Left renal pelvis (tissue), 4 donors: Measurements from ENCODE around the gene CCL4L2. TPM values are rescaled to one million over a fixed set of nuclear protein-coding genes. Genes with fewer than 3 reads are reported as not detected.
"Not testable (repeated sequence)": the region's sequence is repeated elsewhere in the genome, so short reads cannot be mapped to it uniquely, and the experiment has no call there.

ENCODE experiments used
- DNase-seq, 4 donors: peaks; one replicate each; pipeline ENCODE4 v3.0.0-alpha.2; 2013; ENCODE audit warnings: low read depth in 4 of 4, low spot score in 3 of 4
- polyA plus RNA-seq, 4 donors: library from polyadenylated mRNA; unstranded; fragments of 120-200 nt; gene quantifications; one replicate each; pipeline ENCODE4 v1.2.1, GENCODE V29; 2013; ENCODE audit not compliant: insufficient read length in 4 of 4

The CCL4L2 gene
- polyA plus RNA-seq, 4 donors, result 1.1 to 25.8 (median 1.4) TPM; not detected in 1

GRCh38 chr17:36194832-36195433 lies 15.9 kb upstream of the CCL4L2 start:
- not testable (repeated sequence) for DNase-seq

GRCh38 chr17:36195434-36196130 lies 15.3 kb upstream of the CCL4L2 start:
- no peak for DNase-seq

- no peak for DNase-seq
These were observed 14.8 kb upstream of the CCL4L2 start for GRCh38 chr17:36196131-36196486.

DNA sequence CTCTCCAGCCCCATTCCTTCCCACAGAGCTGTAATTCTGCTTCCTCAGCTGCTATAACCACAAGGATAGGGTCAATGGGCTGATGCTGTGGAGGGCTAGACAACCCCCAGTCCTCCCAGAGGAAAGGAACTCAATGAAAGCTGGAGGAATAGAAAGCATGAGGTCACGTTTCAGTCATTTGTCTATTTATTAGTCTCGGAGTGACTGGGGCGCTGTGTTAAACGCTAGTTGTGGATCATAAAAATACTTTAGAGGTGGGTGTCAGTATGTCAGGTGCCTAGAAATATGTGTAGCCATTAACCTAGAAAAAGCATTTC lies 13.5 kb upstream of the CCL4L2 start:
- no peak for DNase-seq

DNA sequence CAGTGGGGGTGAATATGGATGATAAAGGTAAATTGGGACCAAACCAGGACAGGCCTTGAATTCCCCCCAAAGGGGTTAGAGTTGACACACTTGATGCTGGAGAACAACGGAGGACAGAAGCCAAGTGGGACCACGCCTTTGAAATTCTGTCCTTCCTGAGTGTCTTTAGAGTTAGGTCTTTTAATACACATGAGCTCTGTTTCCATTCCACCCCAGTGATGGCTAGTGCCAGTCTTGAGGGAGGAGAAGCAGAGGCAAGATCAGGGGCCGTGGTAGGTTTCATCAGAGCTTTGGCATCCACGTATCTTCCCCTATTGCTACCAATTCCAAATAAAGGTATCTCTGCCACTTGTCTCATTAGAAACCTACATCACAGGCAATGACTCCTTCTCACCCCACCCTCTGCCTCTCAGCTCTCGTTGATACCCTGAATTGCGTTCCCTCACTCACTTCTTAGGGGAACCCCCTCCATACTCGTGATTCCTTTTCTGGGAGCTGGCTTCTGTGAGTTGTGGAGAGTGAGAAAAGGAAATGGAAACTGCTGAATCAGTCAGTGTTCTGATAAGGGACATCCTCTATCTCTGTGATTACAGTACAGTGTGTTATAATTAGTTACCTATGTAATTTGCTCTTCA lies 11.9 kb upstream of the CCL4L2 start:
- DNase-seq, result no peak

DNA sequence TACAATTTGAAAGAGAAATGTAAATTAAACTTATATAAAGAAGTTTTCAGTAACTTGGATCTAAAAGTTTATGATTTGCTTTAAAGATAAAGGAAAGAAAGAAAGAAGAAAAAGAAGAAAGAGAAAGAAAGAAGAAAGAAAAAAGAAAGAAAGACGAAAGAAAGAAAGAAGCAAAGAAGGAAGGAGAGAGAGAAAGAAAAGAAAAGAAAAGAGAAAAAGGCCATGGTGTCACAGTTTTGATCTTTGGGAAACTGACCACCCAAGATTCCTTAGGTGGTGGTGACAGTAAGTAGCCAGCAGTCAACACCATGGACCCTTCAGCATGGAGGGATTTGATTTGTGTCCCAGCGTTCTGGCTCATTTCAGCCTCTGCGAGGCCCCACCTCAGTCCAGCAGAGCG lies 9.8 kb upstream of the CCL4L2 start:
- DNase-seq, result not testable (repeated sequence)

DNA sequence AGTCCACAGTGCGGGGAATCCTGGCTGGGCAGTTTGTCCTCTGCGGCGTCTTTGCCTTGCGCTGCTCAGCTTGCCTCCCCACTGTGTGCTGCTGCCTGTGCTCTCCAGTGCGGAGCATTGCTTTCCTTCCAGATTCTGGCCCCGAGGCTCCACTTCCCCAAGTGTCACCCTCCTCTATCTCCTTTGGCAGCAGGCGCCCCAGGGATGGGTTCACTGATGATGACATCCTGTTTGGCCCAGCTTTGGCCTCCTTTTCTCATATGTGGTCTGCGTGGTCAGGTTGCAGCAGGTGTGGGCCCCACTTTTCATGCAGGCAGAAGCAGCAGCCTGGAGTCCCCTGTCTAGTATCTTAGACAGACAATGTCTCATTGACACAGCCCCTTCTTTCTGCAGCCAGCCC lies 9.4 kb upstream of the CCL4L2 start:
- not testable (repeated sequence) for DNase-seq

GRCh38 chr17:36203335-36203734 lies 7.5 kb upstream of the CCL4L2 start:
- DNase-seq, result no peak

DNA sequence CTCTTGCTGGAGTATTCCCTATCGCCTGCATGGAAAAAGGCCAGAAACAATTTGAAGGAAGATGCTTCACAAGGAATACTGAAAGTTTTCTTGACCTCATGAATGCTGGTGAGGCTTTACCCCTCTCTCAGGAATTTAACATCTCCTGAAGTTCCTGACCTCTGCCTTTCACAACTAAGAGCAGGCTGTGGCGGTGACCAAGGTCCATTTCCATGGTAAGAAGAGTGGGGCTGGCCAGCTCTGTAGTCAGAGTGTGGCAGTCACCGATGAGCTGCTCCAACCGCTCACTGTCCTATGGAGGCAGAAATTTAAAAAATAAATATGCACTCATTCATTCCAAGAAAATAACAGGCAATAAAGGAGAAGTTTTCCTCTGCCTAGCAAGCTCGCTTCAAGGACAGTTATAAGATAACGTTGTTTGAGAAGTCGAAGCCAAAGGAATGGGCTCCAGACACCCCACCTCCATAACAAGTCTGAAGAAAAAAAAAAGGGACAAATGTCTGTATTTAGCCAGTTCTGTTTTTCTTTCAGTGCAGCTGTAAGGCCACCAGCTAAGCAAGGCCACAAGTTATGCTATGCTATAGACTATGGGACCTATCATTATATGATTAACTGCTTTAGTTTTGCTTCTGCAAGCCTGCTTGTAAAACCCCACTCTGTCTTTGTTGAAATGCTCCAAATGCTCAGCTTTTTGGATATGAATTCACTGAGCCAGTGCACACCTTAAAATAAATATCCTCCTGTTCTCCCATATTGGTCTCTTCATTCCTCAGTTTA lies 6.0 kb upstream of the CCL4L2 start:
- no peak for DNase-seq

DNA sequence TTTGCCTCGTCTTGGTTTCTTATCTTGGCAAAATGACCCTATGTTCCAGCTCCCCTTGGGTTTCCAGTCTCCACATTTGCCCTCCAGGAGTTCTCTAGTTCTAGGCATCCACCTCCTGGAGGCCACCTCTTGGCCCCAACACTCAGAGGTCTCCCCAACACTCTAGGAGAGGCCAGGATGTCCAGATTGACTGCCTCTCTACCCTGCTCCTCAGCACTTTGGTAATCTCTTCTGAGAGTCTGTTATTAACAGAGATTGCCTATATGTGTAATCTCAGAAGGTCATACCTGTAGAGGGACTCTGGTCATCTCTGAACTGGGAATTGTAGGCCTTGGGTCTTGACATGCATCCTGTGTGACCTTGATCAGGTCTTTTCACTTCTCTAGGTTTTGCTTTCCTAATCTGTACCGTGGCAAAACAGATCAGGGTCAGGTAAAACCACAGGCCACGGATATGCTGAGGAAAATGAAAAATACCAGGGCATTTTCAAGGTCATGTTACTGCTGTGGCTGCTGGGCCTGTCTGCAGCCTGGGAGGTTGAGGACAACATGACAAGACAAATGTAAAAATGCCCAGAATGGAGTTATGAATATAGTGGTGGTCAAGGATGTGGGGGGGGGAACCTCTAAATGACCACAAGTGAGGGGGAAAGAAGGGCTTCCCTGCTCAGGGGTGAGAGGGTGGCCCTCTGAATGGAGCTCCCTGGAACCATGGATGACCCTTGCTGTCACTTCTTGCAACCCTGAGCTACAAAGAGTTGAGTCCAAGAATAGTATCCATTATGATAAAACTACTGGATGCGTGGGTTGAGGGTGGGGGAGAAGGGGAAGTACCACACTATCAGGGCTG lies 5.0 kb upstream of the CCL4L2 start:
- DNase-seq, result no peak

DNA sequence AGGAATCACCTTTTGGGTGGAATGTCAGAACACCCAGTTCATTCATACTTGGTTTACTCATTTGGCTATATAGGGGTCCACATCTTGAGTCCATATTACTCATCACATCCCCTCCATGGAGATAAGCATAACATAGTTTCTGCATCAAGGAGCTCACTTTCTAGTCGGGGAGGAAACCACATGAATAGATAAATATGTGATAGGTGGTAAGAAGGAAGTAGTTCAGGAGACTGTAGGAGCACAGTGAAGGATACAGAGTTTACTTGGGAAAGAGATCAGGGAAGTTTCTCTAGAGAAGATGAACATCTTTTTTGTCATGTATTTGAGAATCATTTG lies 4.4 kb upstream of the CCL4L2 start:
- DNase-seq, result not testable (repeated sequence)

DNA sequence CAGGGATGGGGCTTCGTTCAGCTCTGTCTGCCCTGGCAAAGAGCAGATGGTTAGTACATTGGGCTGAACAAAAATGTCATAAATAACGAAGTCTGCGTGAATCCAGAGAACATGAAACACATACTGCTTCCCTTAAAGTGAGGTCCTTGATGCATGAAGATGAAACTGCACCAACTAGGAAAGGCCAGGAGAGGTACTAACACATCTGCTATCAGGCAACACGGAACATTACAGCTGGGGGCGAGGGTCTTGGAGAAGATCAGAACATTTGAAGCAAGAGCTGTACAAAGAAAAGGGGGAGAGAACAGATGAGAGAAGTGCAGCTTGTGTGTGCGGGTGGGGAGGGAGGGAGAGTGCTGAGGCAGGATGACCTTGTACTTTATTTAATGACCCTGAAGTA lies 3.5 kb upstream of the CCL4L2 start:
- not testable (repeated sequence) for DNase-seq

DNA sequence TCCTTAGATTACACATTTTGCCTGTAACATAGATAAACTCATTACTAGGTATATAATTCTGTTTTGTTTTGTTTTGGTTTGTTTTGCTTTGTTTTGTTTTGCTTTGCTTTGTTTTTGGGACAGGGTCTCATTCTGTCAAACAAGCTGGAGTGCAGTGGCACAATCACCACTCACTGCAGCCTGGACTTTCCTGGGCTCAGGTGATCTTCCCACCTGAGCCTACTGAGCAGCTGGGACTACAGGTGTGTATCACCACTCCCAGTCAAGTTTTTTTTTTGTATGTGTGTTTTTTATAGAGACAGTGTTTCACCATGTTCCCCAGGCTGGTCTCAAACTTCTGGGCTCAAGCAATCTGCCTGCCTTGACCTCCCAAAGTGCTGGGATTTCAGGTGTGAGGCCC lies 1.3 kb upstream of the CCL4L2 start:
- no peak for DNase-seq

DNA sequence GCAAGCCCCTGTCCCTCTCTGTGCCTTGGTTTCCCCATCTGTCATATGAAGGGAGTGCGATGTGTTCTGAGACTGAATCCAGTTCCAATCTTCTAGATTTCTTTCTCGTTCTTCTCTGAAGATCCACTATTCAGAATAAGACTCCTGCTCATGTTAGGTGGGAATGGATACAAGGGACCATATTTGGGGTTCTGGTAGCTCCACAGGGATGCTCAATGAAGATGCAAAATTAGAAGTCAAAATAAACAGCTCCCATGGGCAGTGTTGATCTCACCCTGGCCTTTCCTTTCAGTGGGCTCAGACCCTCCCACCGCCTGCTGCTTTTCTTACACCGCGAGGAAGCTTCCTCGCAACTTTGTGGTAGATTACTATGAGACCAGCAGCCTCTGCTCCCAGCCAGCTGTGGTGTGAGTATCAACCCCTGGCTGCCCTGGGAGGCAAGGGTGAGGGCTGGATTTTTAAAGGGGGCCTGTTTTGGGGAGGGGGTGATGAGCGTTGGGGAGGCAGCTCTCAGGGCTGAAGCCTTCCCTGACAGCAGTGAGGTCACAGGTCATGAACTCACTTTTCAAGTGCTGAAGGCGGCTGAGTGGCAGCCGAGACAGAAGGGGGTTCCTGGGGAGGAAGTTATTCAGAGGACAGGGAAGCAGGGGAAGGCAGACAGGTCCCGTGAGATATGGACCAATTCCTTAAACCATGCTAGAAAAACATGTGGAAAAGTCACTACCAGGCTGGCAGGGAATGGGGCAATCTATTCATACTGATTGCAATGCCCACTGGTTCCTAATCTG lies 815 bp downstream of the CCL4L2 start:
- not testable (repeated sequence) for DNase-seq

GRCh38 chr17:36212272-36212605 lies 1.4 kb downstream of the CCL4L2 start:
- no peak for DNase-seq

DNA sequence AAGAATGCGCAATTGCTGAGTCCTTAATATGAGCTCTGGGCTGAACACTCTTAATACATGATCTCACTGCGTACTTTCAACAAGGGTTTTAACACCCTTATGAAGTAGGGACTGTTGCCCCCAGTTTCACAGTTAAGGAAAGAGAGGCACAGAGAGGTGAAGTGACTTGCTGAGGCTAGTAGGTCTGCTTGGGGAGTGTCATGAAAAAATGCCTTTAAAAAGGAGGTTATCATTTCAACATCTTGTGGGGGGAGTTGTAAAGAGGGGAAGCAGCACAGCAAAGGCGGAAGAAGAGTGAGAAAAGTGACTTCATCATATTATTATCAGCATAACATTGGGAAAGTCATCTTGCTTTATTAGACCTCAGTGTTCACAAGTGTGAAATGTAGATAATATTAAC lies 2.1 kb downstream of the CCL4L2 start:
- no peak for DNase-seq

- DNase-seq, result no peak
These were observed 2.8 kb downstream of the CCL4L2 start for GRCh38 chr17:36213695-36214094.

DNA sequence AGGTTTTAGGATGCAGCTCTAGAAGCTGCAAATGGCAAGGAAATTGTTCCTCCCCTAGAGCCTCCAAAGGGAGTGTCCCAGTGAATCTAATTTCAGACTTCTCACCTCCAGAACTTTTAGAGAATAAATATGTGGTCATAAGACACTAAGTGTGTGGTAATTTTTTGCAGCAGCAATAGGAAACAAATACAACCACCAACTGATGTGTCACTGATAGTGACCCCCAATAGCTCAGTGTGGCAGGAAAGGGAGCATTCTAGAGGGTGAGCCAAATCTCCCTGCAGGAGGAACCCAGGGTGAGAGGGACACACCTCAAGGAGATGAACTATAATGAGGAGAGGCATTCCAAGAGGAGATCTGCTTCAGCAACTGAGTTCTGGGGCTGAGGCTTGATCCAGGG lies 4.1 kb downstream of the CCL4L2 start:
- DNase-seq, result no peak

GRCh38 chr17:36215406-36216308 lies 4.8 kb downstream of the CCL4L2 start:
- DNase-seq, result not testable (repeated sequence)
